Astrocyte (in vitro differentiated cells and primary cell): Measurements from ENCODE around the gene IGSF3.

Experiments
- EZH2 ChIP-seq: IDR thresholded peaks from 2 replicates; pipeline ENCODE4 v1.6.1; 2012; ENCODE audit warnings: mild to moderate bottlenecking, low read length, inconsistent platforms; ENCODE audit not compliant: insufficient read depth
- TF ChIP-seq, protein P1 (sequence below): IDR thresholded peaks from 2 replicates; pipeline ENCODE4 v1.5.1; 2011; ENCODE audit warnings: low read depth, mild to moderate bottlenecking, inconsistent platforms, low read length, moderate library complexity; ENCODE audit not compliant: insufficient read depth

GRCh38 chr1:116572099-116572498 is 95.4 kb downstream of the IGSF3 start:
- TF ChIP-seq, protein P1, sequence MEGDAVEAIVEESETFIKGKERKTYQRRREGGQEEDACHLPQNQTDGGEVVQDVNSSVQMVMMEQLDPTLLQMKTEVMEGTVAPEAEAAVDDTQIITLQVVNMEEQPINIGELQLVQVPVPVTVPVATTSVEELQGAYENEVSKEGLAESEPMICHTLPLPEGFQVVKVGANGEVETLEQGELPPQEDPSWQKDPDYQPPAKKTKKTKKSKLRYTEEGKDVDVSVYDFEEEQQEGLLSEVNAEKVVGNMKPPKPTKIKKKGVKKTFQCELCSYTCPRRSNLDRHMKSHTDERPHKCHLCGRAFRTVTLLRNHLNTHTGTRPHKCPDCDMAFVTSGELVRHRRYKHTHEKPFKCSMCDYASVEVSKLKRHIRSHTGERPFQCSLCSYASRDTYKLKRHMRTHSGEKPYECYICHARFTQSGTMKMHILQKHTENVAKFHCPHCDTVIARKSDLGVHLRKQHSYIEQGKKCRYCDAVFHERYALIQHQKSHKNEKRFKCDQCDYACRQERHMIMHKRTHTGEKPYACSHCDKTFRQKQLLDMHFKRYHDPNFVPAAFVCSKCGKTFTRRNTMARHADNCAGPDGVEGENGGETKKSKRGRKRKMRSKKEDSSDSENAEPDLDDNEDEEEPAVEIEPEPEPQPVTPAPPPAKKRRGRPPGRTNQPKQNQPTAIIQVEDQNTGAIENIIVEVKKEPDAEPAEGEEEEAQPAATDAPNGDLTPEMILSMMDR, result no peak
- no peak for TF ChIP-seq EZH2
